ENCODE data around the gene RGMA.

RGMA gene

GRCh38 chr15:93020976-93021772 is 67.8 kb downstream of the RGMA start:
- FAIRE-seq, result no peak
- no peak for DNase-seq (ENCODE audit: low spot score)

- FAIRE-seq (no peak), DNase-seq (ENCODE audit: low spot score) (no peak)
Observed at GRCh38 chr15:93019971-93020370, 69.0 kb downstream of the RGMA start.

GRCh38 chr15:93019090-93019489 is 69.9 kb downstream of the RGMA start:
- FAIRE-seq (no peak), DNase-seq (ENCODE audit: low spot score) (no peak)

GRCh38 chr15:93018574-93018973 is 70.4 kb downstream of the RGMA start:
- FAIRE-seq (no peak), DNase-seq (ENCODE audit: low spot score) (no peak)

GRCh38 chr15:93017526-93017925 is 71.5 kb downstream of the RGMA start:
- FAIRE-seq (no peak), DNase-seq (ENCODE audit: low spot score) (no peak)

GRCh38 chr15:93012786-93013185 is 76.2 kb downstream of the RGMA start:
- FAIRE-seq, result no peak

GRCh38 chr15:93007994-93008393 is 81.0 kb downstream of the RGMA start:
- DNase-seq (ENCODE audit: low spot score) (no peak), FAIRE-seq (no peak)

More at GRCh38 chr15:93012786-93013185, 76.2 kb downstream of the RGMA start:
- no peak for DNase-seq (ENCODE audit: low spot score)

GRCh38 chr15:93005133-93005532 is 83.9 kb downstream of the RGMA start:
- no peak for DNase-seq (ENCODE audit: low spot score)
- FAIRE-seq, result no peak

GRCh38 chr15:93001881-93002280 is 87.1 kb downstream of the RGMA start:
- FAIRE-seq (no peak), DNase-seq (ENCODE audit: low spot score) (no peak)

GRCh38 chr15:93001156-93001555 is 87.9 kb downstream of the RGMA start:
- DNase-seq (ENCODE audit: low spot score) (no peak), FAIRE-seq (no peak)

- DNase-seq (ENCODE audit: low spot score), result no peak
- FAIRE-seq, result no peak
Observed at GRCh38 chr15:92997821-92998220, 91.2 kb downstream of the RGMA start.

GRCh38 chr15:92992720-92993119 is 96.3 kb downstream of the RGMA start:
- no peak for FAIRE-seq
- no peak for DNase-seq (ENCODE audit: low spot score)

- FAIRE-seq, result no peak
- DNase-seq (ENCODE audit: low spot score), result no peak
Observed at GRCh38 chr15:92990031-92990430, 99.0 kb downstream of the RGMA start.

GRCh38 chr15:92989470-92989869 is 99.5 kb downstream of the RGMA start:
- FAIRE-seq (no peak), DNase-seq (ENCODE audit: low spot score) (no peak)

All from urothelium cell line (cell line).